GM18867 (cell line): ENCODE data around the gene SLITRK2.

Source experiments
- ATAC-seq: cut with Tn5 transposase; IDR thresholded peaks from one replicate; pipeline ENCODE4 v1.9.1; 2021; ENCODE audit warnings: mild to moderate bottlenecking, moderate library complexity; ENCODE audit not compliant: unreplicated experiment

Gene SLITRK2

GRCh38 chrX:145817331-145818185, at the start of gene SLITRK2:
Gene SLITRK2 (plus strand): TSS chrX:145817829. CDS start chrX:145822426, 4,597 bp downstream.
- ATAC-seq: no peak

GRCh38 chrX:145773006-145773405, 44.6 kb upstream of the SLITRK2 start:
- ATAC-seq: no peak

- ATAC-seq: no peak
Measured at GRCh38 chrX:145792281-145792680, 25.3 kb upstream of the SLITRK2 start.

GRCh38 chrX:145803508-145803907, 14.1 kb upstream of the SLITRK2 start:
- ATAC-seq: no peak

GRCh38 chrX:145813081-145813480, 4.5 kb upstream of the SLITRK2 start:
- ATAC-seq: no peak

- no peak for ATAC-seq
Measured at GRCh38 chrX:145816601-145817315, 871 bp upstream of the SLITRK2 start.

- ATAC-seq: no peak
Measured at GRCh38 chrX:145818186-145819113, 821 bp downstream of the SLITRK2 start.

GRCh38 chrX:145820825-145821224, 3.2 kb downstream of the SLITRK2 start:
- no peak for ATAC-seq

- no peak for ATAC-seq
Measured at GRCh38 chrX:145821291-145821897, 3.8 kb downstream of the SLITRK2 start.

GRCh38 chrX:145821898-145822571, 4.4 kb downstream of the SLITRK2 start:
- ATAC-seq: no peak

GRCh38 chrX:145823132-145823531, 5.5 kb downstream of the SLITRK2 start:
- ATAC-seq: no peak

- ATAC-seq: no peak
Measured at GRCh38 chrX:145825896-145826295, 8.3 kb downstream of the SLITRK2 start.

- ATAC-seq: no peak
Measured at GRCh38 chrX:145826466-145826865, 8.8 kb downstream of the SLITRK2 start.

GRCh38 chrX:145832796-145833195, 15.2 kb downstream of the SLITRK2 start:
- no peak for ATAC-seq

- no peak for ATAC-seq
Measured at GRCh38 chrX:145840531-145840930, 22.9 kb downstream of the SLITRK2 start.

- no peak for ATAC-seq
Measured at GRCh38 chrX:145843146-145843904, 25.7 kb downstream of the SLITRK2 start.

GRCh38 chrX:145844886-145845285, 27.3 kb downstream of the SLITRK2 start:
- no peak for ATAC-seq

- no peak for ATAC-seq
Measured at GRCh38 chrX:145848448-145848847, 30.8 kb downstream of the SLITRK2 start.

GRCh38 chrX:145848857-145849256, 31.2 kb downstream of the SLITRK2 start:
- ATAC-seq: no peak
